CD4-positive, alpha-beta T cell treated with Interleukin-6 for 4 hours (primary cell): ENCODE measurements around the gene ABCA9.
"Not testable (repeated sequence)": the region's sequence is repeated elsewhere in the genome, so short reads cannot be mapped to it uniquely, and the experiment has no call there.

Source experiments
- DNase-seq: peaks from one replicate; pipeline ENCODE4 v3.0.0-alpha.2; 2020; ENCODE audit warnings: mixed read lengths

Gene ABCA9

GRCh38 chr17:69042308-69042707 is 18.4 kb downstream of the ABCA9 start:
- no peak for DNase-seq

- DNase-seq = no peak
Observed at GRCh38 chr17:69031839-69032238, 28.9 kb downstream of the ABCA9 start.

DNA sequence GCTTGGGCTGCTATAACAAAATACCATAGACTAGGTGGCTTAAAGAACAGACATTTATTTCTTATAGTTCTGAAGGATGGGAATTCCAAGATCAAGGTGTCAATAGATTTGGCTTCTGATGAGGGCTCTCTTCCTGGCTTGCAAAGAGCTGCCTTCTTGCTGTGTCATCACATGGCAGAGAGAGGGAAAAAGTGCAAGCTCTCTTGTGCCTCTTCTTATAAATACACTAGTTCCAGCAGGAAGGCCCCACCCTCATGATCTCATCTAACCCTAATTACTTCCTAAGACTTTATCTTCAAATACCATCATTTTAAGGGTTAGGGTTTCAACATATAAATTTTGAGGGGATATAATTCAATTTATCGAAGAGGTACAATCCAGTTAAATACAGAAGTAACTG is 30.6 kb downstream of the ABCA9 start:
- no peak for DNase-seq

DNA sequence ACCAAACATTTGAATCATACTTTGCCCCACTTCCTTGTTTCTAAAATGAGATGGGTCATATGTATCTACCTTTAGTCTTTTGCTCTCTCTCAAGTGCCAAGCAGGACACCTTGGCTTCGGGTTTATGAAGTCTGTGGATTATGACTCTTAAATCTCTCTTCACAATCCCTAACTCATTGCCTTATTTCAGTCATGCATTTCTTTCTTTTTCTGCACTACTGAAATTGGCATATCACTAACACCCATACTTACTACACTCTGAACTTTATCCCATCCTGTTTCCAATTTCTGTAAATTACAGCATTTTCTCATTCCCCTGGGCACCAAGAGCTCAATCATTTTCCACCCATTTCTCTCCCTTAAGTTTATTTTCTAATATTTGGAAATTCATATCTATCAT is 42.0 kb downstream of the ABCA9 start:
- no peak for DNase-seq

DNA sequence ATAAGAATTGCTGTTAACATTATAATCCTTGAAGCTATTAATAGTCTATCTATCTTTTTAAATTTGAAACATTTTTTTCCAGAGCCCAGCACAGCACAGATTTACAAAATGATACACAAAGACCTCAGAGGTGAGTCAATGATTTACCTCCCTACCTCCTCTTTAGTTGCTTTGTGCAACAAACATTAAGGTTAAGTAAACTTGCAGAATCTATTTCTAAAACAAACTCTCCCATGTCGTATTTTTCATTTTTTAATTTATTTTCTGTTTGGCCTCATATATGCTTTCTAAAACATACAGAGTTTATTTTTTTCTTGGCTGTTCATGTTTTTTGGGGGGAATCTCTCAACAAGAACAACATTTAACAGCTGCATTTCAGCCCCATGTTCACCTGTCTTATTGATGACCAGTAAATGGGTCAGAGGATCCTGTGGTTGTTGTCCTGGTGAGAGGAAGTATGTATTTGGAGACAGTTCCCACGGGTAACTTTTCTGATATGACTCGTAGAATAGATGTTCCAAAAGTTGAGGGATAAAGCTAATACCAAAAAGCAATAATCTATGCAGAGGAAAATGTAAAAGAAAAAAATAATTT is 42.6 kb downstream of the ABCA9 start:
- no peak for DNase-seq

GRCh38 chr17:69015631-69016030 is 45.1 kb downstream of the ABCA9 start:
- DNase-seq = no peak

GRCh38 chr17:69012895-69013805 is 47.6 kb downstream of the ABCA9 start:
- no peak for DNase-seq

DNA sequence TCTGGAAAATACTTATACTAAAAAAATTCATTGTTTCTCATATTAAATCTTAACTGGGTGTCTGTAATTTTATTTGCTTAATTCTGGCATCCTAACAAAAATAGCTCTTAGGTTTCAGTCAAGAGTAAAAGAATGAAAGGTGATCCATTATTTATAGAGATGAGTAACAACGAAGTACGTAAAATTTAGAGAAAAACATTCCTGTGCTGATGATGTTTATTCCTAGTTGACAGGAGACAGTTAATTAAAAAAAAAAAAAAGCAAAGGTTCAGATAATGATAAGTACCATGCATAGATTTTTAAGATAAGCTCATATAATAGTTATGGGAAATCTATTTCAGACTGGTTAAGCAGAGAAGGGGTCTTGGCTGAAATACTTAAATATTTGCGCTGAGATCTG is 50.8 kb downstream of the ABCA9 start:
- no peak for DNase-seq

- DNase-seq = not testable (repeated sequence)
Observed at GRCh38 chr17:69004759-69005158, 56.0 kb downstream of the ABCA9 start.

DNA sequence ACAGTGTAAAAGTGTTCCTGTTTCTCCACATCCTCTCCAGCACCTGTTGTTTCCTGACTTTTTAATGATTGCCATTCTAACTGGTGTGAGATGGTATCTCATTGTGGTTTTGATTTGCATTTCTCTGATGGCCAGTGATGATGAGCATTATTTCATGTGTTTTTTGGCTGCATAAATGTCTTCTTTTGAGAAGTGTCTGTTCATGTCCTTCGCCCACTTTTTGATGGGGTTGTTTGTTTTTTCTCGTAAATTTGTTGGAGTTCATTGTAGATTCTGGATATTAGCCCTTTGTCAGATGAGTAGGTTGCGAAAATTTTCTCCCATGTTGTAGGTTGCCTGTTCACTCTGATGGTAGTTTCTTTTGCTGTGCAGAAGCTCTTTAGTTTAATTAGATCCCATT is 61.0 kb downstream of the ABCA9 start:
- DNase-seq = not testable (repeated sequence)

- no peak for DNase-seq
Observed at GRCh38 chr17:68993112-68993511, 67.6 kb downstream of the ABCA9 start.

DNA sequence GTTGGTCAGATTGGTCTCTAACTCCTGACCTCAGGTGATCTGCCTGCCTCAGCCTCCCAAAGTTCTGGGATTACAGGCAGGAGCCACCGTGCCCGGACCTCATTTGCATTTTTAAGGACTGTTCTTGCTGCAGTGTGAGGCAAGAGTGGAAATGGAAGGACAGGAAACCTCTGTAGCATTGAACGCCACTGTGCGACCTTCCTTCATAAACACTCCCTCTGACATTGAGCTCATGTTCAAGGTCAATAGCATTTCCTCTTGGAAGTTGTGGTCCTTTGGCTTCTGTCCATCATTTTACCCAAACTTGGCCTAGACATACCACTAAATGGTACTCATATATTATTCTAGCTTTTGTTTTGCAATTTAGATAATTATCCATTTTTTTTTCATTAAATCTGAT is 72.8 kb downstream of the ABCA9 start:
- DNase-seq = no peak

DNA sequence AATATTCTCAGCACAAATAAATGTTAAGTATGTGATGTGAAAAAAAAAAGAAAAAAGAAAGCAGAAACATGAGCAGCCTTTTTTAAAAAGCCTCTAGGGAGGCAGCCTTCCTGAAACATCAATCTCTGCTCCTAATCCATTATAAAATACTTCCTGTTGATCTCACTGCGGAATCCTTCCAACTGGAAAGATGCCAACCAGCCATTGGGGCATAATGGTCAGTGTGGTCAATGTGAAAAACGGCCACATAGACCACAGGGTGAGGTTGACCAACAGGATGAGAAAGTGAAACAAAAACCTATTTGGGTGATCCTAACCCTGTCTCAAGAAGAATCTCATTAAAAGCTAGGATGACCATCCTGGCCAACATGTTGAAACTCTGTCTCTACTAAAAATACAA is 79.4 kb downstream of the ABCA9 start:
- DNase-seq = no peak

- DNase-seq = no peak
Observed at GRCh38 chr17:68973098-68973846, 87.5 kb downstream of the ABCA9 start.

DNA sequence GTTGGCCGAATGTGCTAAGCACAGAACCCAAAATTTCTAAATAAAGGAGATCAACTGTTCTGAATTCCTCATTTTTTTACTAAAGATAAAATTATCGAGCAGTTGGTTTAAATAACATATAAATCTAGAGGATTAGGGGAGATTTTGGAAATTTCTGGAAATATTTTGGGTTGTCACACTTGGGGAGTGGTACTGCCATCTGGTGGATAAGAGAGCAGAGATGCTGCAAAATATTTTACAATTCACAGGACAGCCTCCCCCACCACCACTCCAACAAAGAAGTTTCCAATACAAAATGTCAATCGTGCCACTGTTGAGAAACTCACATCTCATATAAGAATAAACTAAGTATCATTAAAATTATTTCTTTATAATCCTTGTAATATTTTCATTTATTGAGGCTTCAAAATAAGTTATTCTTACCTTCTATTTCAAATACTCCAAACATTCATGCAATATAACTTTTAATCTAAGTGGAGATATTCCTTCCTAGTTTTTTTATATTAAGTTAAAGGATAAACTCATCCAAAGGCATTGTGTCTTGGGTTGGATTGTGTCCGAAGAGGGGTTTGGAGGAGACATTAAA is 88.5 kb downstream of the ABCA9 start:
- no peak for DNase-seq

- no peak for DNase-seq
Observed at GRCh38 chr17:68969101-68969500, 91.6 kb downstream of the ABCA9 start.

GRCh38 chr17:68963958-68964357 is 96.8 kb downstream of the ABCA9 start:
- DNase-seq = no peak

DNA sequence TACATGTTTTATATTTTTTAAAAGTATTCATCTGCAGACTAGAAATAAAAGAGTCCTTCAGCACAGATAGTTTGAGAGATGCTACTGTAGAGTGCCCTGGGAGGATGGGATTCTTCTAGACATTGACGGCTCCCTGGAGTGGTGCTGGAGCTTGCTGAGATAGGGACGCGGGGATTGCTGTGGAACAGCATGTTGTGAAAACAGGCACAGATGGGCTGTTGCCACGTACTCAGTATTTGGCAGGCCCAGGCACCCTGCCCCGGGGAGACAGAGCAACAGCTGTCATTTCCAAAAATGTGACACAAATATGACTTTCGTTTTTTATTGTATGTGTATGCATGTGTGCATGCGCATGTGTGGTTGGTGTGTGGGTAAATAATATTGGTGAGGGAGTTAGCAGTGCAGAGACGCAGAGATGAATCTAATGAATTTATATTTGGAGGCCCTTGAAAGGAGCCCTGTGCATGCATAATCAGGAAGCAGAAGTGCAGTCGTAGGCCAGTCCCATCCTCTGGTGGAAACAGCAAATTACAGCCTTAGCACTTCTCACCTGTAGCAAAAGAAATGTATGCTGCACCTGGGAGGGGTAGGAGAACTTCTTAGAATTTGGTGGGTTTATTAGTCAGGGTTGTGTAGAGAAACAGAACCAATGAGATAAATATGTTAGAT is 99.4 kb downstream of the ABCA9 start:
- no peak for DNase-seq

DNA sequence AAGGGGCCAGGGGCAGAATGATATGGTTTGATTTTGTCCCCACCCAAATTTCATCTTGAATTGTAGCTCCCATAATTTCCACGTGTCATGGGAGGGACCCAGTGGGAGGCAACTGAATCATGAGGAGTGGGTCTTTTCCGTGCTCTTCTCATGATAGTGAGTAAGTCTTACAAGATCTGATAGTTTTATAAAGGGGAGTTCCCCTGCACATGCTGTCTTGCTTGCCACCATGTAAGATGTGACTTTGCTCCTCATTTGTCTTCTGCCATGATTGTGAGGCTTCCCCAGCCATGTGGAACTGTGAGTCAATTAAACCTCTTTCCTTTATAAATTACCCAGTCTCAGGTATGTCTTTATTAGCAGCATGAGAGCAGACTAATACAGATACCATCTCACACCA is 101.6 kb downstream of the ABCA9 start:
- not testable (repeated sequence) for DNase-seq

DNA sequence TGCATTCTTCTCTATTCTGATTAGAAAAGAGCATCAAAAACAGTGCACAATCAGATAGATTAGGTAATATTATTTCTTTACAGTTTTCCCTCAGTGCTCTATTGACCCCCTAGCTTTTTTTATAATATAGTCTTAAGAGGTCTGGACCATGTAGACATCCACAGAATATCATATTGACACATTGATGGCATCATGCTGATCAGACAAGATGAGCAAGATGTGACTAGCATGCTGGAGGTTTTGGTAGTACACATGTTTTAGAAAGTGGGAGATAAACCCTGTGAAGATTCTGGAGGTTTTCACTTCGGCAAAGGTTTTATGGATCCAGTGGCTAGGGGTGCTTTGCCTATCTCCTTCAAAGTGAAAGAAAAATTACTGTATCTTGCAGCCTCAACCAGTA is 102.8 kb downstream of the ABCA9 start:
- DNase-seq = no peak

GRCh38 chr17:68955181-68955841 is 105.4 kb downstream of the ABCA9 start, which contains the start of gene ABCA8:
TSS of gene ABCA8 (minus strand) at chr17:68955392. CDS start at chr17:68942034, 13,358 bp downstream.
- no peak for DNase-seq
